HG02852 (cell line): ENCODE results near the gene PCDH8.

Experiments
- ATAC-seq: cut with Tn5 transposase; IDR thresholded peaks from one replicate; pipeline ENCODE4 v1.9.1; 2021; ENCODE audit warnings: mild to moderate bottlenecking, moderate library complexity; ENCODE audit not compliant: unreplicated experiment

The PCDH8 gene

DNA sequence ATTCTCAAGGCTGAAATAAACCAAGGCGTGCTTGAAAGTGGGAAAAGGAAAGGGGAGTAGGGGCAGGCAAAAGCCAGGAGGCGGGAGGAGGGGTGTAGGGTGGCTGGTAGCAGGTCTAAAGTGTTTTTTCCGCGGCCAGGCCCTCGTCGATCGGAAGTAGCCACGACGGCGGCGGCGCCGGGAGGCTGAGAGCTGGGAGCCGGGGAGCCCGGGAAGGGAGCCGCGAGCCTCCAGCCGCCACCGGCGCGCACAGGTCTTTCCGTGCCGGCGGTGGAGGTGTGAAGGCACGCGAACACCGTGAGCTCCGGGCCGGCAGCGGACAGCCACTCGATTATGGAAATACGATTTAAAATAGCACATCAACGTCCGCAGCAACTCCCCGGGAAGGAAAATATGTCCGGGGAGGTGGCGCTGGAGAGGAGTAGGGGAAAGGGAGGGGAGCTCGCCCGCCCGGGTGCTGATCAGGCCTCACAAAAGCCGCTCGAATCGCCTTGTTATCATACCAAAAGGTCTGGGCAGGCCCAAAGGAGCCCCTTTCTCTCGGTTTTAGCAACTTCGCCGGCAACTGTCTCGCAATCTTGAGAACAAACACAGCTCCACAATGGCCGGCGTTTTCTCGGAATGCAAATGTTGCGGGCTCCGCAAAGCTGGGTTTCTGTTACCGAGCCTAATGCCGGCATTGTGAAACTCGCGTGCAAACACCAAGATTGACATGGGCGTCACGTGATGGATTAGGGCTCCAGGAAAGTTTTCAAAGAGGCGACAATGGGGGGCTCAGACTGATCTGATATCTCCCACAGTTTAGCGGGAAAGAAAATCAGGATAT lies 2.9 kb upstream of the PCDH8 start:
- ATAC-seq = peak; percentile 85

DNA sequence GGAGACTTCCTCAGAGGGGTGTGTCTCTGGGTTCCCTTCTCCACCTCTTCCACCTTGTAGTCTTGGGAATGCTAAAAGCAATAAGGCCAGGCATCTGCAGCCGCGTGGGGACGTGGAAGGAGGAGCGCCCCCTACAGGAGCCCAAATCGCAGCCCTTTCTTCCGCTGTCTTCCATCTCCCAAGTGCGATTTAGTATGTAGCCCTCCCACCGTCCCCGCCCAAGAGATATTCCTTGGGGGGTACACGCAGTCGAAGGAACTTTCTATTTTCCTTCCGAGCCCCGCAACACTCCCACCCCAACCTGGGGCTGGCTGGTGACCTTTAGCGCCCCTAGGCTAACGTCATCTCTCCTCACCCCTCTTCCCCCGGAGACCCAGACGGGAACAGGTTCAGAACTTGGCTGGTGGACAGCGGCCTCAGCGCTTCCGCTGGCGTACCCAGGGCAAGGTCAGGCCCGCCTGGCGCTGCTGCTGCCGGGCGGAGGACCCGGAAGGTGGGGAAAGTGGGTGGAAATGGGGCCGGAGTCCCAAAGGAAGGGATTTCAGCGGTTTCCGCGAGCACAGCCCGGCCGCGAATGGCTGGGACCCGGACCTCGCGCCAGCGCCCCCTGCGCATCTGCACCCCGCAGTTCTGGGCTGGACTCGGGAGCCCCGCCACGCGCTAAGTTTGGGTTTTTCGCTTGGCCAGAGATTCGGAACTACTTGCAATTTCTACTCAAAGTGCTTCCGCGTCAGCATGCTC lies 2.1 kb upstream of the PCDH8 start:
- ATAC-seq = peak; percentile 31

DNA sequence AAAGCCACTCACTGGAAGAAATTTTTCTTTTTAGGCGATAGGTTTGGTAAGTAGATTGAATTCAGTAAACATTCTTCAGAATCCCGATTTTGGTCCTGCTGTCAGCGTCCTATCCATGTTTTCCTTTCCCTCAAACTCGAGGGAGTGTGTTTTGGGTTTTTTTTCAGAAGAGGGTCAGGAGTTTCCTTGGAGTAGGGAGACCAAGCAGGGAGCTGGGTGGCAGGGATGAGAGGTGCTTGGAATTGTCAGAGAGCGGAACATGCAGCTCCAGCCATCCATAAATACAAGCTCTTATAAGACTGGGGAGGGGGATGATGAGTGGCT lies 1.6 kb upstream of the PCDH8 start:
- ATAC-seq = no peak

DNA sequence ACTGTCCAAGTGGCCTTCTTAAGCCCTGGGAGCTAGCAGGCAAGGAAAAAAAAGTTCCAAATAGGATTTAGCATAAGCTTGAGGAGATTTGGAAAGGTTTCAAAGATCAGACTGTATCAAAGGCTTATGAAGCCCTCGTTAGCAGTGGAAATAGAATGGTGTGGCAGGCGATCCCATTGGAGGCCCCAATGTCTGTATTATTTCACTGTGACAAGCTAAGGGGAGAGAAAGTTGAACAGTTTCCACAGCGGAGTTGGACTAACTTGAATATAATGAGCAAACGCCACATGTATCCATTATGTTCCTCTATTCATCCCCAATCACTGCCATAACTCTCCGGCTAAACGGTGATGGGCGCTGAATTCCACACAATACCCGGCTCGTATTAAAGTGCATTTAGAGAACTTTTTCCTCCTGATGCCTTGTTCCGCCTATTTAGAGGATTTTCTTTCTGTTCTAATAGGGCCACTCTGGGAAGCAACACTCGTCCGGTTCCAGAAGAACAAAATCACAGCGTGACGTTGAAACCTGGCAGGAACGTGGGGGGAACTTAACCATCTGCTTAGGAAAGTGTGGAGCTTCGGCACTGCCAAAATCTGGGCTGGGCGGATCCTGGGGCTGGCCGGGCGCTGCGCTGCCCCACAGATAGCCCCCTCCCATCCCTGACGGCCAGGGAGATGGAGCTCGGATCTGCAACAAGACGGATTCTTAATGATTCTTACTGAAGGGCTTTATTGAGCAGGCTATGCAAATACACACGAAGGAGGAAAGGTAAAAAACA lies 1.0 kb upstream of the PCDH8 start:
- no peak for ATAC-seq

DNA sequence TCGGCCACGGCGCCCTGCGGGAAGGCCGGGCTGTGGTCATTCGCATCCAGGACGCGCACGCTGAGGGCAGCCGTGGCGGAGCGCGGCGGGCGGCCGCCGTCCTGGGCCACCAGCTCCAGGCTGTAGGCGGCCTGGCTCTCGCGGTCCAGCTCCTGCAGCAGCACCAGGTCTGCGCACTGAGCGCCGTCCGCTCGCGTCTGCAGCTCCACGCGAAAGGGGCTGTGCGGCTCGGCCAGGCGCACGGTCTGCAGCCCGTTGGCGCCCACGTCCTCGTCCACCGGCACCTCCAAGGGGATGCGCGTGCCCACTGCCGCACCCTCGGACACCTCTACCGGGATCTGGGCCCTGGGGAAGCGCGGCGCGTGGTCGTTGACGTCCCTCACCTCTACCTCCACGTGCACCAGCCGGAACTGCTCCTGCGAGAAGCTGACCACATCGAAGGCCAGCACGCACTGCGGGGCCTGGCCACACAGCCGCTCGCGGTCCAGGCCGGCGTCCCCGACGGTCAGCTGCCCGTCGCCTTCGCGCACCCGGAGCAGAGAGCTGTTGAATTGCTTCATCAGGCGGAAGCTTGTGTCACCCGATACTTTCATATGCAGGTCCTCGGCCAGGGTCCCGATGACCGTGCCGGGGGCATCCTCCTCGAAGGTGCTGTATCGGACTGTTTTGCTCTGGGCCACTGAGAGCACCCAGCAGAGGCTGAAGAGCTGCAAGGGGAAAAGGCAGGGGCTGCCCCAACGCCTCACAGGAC lies 583 bp downstream of the PCDH8 start:
- ATAC-seq = no peak

DNA sequence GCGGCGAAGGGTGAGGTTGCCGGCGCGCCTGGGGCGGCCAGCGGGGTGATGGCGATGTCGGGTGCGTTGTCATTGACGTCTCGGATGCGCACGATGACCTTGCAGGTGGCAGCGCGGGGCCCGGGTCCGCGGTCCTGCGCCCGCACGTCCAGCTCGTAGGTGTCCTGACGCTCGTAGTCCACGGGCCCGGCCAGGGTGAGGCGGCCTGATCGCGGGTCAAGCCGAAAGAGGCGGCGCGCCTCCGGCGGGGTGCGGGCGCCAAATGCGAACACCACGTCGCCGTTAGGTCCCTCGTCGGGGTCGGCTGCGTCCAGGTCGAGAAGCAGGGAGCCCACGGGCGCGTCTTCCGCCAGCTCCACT lies 1.1 kb downstream of the PCDH8 start:
- no peak for ATAC-seq

- ATAC-seq = no peak
Observed at GRCh38 chr13:52846567-52847321, 1.7 kb downstream of the PCDH8 start.

DNA sequence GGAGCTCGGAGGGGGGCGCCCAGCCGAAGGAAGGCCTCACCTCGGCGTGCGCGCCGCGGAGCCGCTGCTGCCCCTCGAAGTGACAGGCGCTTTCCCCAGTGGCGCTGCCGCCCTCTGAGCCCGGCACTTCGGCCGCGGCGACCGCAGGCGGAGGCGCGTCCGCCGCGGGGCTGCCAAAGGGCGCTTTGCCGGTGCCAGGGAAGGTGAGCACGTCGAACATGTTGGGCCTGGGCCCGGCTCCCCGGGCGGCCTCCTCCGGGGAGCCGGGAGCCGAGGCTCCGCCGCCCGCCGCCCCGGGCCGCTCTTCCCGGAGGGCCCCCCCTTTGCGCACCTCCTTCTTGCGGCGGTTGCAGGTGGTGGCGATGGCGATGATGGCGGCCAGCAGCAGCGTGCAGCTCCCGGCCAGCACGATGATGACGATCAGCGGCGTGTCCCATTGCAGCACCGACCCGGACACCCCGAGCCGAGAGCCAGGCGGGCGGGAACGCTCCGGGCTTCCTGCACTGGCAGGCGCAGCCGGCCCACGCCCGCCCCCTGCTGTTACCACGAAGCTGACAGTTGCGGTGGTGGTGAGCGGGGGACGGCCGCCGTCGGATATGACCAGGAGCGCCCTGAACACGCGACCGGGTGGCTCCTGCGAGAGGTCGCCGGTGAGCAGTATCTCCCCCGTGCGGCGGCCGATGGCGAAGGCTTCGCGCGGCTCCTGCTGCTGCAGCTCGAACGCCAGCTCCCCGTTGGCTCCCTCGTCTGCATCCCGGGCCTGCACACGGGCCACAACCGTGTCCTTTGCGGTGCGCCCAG lies 2.5 kb downstream of the PCDH8 start:
- ATAC-seq = no peak

DNA sequence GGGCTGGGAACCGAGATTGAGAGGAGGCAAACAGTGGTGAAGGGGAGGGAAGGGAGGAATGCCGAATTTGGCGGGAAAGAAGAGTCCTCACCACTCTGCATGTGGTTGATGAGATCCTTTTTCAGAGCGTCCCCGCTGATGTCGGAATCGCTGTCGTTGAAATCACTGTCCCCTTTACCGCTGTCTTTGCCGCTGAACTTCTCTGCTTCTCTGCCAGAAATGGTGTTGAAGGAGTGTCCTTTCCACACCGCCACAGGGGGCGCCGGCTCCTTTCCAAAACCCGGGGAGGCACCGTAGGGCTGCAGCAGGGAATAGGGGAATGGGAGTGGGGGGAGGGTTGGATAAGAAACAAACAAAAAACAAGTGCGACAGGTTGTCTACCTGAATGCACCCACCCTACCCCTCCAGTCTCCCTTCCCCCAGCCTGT lies 3.1 kb downstream of the PCDH8 start:
- ATAC-seq = no peak

DNA sequence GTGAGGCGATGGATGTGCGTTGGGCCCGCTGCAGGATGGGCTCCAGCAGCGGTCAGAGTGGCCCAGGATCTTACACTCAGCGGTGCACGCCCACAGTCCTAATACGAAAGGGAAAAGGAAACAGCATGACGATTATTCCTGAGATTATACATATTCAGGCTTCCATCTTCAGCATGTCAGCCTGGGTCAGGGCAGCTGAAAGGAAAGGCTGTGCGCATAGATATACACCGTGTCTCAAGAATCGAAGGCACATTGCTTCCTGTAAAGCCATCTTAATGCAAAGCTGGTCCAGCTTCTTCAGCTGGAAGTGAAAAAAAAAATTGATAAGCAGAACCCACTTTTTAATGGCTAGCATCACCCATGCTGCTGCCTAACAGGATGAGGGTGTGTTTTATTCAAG lies 3.6 kb downstream of the PCDH8 start:
- no peak for ATAC-seq

DNA sequence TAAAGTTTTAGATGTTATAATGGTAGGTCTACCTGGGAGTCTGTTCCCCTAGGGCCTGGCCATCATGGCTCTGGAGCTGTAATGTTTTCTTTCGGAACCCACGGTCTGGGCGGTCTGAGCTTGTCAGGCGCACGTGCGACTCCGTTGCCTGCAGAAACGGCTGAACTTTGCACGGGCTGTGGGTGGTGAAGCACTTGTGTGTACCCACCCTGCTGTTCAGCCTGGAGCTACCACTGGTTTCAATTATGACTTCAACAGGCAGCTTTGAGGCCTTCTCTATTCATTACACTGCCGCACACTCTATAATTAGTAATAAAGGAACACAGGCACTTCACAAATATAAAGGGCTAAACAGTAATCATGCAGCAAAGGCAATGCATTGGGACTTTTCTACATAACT lies 6.0 kb downstream of the PCDH8 start:
- no peak for ATAC-seq

GRCh38 chr13:52840066-52840465 lies 8.4 kb downstream of the PCDH8 start:
- ATAC-seq = no peak

DNA sequence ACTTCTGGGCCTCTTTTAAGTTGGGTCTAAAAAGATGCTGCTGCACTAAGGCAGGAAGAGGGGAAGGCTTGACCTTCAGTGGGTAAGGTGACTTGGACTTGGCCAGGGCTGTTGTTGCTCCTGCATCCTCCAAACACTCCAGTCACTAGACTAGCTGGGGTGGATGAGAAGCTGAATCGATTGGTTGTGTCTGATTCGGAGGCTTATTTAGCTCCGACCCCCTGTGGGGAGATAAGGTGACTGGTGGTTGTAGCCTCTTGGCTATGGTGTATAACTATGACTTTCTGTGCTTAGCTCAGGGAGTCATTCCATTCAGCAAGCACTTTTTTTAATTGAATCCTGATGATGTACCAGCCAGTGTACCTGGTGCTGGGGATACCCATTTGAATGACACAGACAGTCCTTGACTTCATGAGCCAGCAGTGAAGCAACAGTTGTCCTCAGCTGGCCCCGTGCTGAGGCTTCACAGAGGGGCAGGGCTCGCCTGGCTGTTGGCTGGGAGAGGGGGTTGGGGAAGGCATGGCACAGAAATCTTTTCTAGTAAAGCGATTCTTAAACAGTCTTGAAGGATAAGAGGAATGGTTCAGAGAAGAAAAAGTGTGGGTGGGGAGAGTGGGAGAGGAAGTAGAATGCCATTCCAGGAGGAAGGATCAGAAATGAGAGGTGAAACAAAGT lies 9.9 kb downstream of the PCDH8 start:
- ATAC-seq = no peak

DNA sequence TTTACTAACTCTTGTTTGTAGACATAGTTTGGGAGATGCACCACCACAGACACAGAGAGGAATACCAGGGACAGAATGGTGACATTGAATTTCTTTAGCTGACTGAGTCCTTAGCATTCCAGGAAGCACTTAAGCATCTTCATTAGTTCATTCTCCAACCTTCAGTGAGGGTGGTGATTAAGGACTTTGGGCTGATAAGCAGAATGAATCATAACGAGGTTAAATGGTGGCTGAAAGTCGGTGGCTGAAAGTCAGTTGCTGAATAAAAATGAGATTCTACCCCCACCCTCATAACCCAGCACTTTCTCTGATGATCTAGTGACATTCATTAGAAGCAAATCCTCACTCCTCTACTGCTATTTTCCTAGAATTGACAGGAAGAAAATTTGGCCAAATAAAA lies 10.6 kb downstream of the PCDH8 start:
- peak; percentile 64 for ATAC-seq

- no peak for ATAC-seq
Observed at GRCh38 chr13:52835071-52835839, 13.2 kb downstream of the PCDH8 start.

DNA sequence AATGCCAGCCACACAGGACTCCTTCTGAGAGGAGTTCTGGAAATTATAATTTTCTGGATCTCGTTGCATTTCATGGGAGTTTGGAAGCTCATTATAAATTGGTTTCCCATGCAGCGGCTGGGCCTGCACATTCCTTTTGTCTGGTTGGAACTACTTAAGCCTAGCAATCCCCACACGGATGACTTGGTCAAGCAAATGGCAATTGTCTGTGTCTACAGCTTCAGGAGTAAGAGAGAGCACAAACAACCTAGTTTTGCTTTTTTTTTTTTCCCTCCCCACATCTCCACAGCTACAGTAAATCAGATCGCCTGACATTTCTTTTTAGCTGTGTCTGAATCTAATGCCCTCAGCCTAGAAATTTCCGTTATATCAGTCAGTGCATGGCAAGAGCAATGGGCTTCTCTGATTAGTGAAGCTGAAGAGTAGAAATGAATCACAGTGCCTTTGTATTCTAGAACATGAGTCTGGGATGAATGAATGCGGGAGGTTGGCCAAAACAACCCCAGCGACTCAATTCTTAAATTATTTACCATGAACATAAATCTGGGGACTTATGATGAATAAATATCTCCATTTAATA lies 15.1 kb downstream of the PCDH8 start:
- ATAC-seq = no peak

- ATAC-seq = no peak
Observed at GRCh38 chr13:52832313-52832712, 16.1 kb downstream of the PCDH8 start.

GRCh38 chr13:52830946-52831345 lies 17.5 kb downstream of the PCDH8 start:
- no peak for ATAC-seq
